Measurements from ENCODE around the gene SCN10A.

SCN10A gene

DNA sequence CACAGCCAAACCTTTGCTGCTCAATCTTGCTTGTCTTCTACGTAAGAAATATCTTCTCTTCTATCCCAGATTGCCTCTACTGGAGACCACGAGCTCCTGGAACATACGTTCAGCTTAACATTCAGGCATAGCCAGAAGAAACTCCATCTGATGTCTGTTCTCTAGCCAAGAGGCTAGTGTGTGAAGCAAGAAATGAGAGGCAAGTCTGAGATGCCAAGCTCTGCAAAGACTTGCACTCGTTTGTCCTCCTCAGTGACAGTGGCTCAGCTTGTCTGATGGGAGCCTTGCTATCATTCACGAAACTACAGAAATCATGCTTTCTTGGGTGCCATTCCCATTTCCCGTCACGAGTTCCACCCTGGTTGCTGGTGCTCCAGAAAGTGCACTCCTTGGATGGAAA, at the start of gene SCN10A:
SCN10A (minus strand) TSS at position 192 of the 400 bp plus-strand sequence. CDS start 22,207 bp downstream, outside the sequence.
- no peak for DNase-seq (ENCODE audit: low read depth)

DNA sequence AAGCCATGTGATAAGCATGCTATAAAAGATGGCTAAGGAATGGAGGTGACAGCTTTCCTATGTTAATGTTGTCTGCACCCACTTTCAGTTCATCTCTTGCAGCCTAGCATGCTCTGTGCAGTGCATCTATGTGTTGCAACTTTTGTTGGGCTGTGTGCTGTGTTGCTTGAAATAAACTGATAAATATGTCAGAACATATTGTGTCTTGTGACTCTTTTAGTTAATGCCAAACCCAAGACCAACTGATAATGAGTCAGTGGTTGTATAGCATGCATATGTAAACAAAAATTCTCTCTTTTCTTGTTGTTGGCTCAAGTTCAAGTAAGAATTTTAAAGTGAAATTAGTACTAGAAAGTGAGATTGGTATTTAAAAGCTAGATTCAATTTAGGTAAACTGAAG, 37.0 kb upstream of the SCN10A start:
- no peak for DNase-seq (ENCODE audit: low read depth)

DNA sequence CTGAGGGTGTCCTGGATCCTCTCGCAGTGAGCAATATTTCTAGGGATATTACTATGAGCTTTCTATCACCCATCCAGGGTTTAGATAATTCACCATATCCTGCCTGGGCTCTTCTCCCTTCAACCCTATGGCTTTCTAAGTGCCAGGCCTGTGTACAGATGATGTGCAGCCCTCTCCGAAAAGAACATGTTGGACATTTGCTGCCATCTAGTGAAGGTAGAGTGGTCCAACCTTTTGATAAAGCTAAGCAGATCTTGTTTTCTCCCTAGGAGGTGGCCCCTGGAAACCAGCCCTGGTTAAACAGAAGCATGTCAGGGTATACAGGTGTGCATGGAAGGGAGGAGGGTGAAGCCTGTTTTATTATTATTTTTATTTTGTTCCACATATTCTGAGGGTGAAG, 27.9 kb upstream of the SCN10A start:
- peak; percentile 76 for DNase-seq (ENCODE audit: low read depth)

DNA sequence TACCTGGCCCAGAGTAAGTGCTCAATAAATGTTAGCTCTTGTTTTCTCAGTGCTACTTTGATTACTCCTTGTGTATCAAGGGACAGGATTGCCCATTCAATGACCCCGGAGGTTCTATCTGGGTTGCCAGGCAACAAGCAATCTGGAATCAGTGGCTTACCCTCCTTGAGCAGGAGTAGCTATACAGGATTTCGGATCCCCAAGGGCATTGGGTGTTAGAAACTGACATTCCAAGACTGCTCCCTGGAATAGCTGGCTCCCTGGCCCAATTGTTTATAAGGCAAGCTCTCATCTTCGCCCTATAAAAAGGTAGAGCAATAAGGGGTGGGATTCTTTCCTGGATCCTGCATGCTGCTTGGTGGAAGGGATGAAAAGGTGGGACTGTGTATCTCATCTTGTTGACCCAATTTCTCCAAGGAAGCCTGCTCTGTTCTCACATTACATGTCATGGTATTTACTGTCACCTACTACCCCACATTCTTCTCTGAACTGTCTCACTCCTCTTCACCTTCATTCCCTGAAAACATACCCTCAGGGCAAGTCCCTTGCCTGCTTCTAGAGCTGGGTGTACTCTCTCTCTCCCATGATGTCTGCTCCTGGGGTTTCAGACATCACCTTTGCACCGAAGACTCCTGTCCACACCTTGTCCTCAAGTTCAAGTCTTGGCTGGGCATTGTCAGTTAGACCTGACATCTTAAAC, 26.4 kb upstream of the SCN10A start:
- DNase-seq (ENCODE audit: low read depth), result no peak

DNA sequence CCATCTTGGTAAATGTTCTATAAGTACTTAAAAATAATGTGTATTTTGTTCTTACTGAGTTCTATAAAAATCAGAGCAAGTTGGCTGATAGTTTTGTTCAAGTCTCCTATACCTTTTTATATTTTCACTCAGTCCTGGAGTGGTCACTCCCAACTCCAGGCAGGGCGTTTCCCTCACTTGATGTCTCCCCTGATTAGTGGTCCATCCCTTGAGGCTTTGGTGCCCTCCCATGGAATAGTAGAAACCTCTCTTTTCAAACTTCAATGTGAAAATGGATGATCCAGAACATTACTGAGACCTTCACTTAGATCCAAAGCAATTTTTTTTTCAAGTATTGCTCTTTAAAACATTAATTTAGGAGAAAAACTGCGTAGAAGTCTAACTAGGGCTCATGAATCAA, 25.0 kb upstream of the SCN10A start:
- peak; percentile 27 for DNase-seq (ENCODE audit: low read depth)

DNA sequence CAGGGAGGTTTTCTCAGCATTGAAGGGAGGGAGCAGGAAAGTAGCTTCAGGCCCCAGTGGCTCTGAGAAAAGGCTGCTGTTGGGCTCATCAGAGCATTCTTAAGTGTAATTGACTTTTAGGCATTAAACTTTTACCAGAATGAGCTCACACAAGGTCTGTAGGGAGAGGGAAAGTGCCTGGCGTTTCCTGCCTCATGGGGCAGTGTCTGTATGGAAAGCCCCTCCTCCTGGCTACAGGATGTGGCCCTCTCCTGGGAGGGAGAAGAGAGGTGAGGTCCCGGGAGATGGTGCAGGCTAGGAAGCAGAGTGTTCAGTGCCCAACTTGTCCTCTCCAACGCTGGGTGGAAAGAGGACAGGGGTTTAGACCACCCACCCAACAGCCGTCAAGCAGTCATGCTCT, 21.3 kb upstream of the SCN10A start:
- DNase-seq (ENCODE audit: low read depth), result peak; percentile 20

DNA sequence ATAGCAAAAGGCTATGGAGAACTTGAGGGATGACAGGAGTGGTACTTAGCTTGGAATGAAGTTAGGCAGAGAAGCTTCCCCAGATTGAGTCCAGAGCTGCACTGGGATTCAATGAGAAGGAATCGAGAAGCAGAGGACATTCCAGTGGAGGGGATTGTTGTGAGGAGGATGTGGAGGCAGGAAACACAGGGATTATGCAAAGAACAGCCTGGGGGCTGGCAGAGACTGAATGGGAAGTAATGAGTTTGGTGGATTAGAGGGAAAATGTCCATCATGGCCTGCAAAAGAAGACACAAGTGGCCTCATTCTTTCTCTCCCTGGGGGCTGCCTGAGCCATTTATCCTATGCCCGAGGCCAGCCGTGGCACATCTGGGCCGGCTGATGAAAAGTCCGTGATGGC, 20.5 kb upstream of the SCN10A start:
- DNase-seq (ENCODE audit: low read depth), result no peak

DNA sequence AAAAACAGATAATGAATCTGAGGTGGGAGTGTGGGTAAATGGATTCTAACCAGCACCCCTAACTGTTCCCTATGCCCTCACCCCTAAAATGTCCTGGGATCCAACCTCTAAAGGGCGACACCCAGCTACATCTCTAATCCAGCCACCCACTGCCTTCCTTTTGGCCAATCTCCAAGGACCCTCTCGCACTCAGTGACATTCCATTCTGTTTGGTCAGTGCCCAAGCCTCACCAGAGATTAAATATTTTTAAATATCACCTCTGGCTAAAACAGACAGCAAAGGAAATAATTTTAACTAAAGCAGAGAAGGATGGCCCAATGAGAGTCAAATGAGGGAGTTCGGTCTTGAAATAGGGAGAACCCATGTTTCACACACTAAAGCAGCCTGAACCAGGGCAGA, 19.9 kb upstream of the SCN10A start:
- peak; percentile 50 for DNase-seq (ENCODE audit: low read depth)

DNA sequence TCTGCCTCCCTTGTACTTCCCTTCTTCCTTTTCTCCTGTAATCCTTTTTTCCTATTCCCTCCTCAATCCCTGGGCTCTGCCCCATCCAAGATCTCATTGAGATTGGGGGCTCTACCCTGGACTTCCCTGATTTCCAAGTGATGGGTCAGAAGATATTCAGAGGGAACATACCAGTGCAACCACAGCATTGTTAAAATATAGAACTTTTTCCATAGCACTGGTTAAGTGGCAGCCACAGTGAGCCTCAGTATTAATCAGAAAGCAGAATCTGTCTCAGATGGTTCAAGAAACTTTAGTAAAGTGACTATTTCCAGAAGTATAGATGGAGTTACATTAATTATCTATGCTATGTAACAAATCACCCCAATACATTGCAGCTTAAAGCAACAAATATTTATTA, 18.7 kb upstream of the SCN10A start:
- DNase-seq (ENCODE audit: low read depth), result peak; percentile 66

DNA sequence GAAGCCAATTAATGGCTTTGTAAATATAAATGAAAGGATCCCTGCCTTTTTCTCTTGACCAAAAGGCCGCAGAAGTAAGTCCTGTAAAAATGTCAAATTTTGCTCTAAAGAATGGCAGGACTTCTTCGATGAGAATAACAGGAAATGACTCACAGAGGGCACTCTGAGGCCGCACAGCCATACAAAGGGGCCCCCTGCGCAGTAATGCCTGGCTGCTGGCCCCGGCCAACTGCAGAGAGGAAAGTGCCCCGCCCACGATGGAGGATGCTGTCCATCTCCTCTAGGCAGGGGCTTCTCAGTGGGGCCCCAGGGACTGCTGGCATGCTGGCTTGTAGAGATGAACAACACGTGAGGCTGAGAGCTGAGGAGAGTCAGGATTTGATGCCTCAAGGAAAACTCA, 18.1 kb upstream of the SCN10A start:
- DNase-seq (ENCODE audit: low read depth), result peak; percentile 91

DNA sequence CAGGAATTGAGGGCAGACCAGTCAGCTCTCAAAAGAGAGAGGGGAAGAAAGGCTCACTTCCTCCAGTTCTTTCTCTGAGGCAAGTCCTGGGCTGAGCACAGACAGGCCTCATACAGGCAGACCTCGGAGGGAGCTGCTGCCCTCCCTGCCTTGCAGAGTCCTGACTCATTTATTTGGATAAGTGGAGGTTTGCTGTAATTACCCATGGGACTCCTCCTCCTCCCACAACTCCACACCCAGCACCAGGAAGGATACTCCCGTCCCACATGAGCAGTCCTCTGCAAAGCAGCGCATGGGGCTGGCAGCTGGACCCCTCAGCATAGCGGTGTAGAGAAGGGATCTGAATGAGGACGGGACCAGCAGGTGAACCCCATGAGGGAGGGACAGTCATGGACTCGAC, 13.4 kb upstream of the SCN10A start:
- peak; percentile 92 for DNase-seq (ENCODE audit: low read depth)

DNA sequence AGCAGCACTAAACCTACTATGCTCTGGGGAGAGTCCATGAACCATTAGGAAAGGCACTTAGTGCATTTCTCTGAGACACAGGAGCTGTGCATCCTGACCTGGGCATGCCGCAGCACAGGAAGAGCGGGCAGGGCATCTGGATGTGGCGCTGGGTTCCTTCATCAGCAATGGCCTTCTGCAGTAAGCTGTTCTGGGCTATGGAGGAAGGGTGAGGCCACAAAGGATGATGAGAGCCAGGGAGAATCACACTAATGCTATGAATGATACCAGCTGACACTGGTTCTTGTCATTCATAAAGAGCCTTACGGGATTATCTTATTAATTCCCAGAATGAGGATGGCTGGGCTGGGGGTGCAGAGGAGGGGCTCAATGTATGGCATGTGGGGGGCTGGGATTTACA, 12.7 kb upstream of the SCN10A start:
- DNase-seq (ENCODE audit: low read depth), result peak; percentile 11

DNA sequence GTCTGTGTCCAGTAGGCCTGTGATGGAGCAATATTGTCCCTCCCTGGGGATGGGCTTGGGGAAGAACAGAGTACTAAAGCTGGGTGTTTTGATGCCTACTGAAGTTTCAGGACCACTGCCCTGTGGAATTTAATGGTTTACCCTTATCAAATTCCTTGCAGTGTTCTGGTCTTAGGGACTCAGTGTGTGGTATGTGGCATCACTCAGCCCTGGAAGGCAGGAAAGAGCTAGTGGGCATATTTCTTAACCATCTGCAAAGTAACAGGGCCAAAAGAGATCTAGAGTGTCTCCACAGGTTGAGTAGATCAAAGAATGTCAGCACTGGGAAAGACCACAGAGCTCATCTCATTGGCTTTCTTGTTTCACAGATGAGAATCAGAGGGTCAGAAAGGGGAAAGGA, 11.8 kb upstream of the SCN10A start:
- DNase-seq (ENCODE audit: low read depth), result no peak

DNA sequence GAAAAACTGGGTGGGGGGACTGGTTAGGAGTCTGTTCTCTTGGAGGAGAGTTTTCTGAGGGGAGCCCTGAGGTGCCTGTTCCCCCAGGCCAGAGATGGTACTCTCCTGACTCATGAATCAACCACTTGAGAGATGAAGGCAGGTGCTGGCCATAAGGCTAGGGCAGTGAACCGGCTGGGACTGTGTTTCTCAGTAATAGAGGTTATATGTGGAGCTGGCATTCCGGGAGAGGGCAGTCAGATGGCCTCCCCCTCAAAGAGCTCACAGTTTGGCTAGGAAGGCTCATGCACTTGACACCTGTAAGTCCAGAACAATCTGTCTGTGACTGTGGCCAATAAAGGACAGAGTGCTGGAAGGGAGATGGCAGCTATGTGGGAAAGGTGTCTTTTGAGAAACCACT, 10.0 kb upstream of the SCN10A start:
- DNase-seq (ENCODE audit: low read depth), result no peak

DNA sequence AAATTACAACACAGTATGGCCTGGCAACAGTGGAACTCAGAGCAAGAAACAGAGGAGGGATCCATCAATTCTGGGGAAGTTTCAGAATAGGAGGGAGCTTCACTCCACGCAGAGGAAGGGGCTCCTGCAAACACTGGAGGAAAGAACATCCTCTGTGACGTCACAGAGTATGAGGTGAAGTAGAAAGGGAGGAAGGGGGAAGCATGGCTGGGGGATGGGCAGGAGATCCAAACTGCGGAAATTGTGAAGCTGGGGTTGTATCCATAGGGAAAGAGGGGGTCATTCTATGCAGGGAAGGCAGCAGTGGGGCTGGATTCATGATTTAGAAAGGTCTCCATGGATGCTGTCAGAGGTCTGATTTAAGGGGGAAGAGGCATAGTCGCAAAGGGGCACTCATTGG, 8.3 kb upstream of the SCN10A start:
- no peak for DNase-seq (ENCODE audit: low read depth)

DNA sequence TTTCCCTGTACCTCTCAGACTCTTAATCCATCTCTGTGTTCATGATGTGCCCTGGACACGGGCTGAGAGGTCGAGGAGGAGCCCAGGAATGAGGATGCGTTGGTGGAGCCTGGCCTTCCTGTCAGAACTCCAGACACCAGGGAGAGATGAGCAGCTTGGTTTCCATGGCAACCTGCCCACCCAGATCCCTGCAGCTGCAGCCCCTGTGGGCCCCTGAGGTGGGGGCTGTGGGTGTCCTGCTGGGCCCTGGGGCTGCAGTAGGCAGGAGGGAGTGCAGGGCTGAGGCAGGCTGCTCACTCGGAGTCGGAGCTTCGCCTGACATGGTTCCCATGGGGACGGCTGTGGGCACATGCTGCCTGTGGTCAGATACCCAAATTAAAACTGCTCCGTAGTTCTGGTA, 7.7 kb upstream of the SCN10A start:
- DNase-seq (ENCODE audit: low read depth), result no peak

DNA sequence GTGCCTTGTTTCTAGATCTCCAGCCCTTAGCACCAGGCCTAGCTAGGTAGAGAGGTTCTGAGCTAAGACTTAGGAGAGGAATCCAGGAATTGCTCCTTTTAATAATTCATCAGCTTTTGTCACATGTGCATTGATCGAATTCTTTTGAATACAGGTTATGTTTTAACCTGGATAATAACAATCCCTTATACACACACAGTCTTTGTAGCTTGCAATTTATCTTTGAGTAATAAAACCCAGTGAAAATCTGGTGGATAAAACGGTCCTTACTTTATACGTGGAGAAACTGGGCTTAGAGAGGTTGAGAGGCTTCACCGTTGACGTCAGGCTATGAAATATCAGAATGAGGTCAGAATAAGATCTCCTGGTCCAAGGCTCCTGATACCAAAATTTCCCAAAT, 7.2 kb upstream of the SCN10A start:
- DNase-seq (ENCODE audit: low read depth), result no peak

DNA sequence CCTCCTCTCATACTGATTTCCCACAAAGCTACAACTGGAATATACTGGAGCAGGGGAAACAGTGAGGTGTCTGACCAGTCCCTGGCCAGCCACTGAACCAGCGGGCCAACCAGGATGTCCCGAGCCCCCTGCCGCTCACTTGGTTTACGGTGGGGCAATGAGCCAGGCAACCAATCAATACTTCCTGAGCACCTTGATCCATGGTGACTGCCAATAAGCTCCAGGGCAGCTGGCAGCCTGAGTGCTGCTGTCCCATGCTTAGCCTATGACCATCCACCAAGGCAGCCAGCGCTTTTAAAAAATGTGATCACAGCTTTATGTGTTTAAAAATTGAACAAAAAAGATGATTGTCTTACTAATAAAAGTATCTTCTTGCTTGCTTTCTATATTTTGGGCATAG, 4.2 kb downstream of the SCN10A start:
- no peak for DNase-seq (ENCODE audit: low read depth)

DNA sequence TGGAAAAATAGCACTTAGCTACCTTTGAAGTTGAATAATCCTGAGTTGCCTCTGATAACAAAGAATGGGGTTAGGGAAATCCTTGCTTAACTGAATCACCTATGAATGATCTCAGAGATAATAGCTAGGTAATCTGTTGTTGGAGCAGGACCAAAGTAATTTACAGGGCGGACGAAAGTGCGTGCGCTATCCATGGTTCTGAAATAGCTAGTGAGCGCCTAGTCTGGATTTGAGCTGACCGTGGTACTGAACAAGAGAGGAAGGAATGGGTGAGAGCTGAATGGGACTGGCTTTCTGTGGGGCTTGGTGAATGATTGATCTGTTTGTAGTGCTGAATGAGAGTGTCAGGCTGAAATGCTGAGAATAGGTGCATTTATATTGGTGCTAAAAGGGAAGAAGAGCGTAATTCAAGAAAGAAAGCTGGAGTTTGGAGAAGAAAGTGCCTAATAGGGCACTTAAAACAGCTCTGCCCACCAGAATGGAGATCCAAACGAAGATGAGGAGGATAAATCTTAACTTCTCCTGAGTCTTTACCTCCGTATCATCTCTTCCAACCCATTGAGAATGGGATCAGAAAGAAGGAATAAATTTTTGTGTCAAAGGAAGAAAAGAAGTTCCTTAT, 10.1 kb downstream of the SCN10A start:
- peak; percentile 80 for DNase-seq (ENCODE audit: low read depth)

DNA sequence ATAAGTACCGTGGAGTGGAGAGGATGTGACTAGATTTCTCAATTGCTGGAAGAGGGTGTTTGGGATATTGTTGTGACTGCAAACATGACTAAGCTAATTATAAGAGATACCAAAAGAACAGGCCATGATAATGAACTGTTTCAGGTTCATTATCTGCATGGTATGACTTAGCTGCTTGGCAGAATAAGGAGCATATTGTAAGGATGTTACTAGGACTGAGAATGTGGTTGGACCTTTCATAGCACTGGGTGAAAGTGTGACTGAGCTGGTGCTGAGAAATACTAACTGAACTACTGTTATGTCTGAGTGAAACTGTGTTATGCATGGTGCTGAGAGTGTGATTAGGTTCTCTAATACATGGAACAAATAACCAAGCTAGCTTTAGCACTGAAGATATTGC, 11.0 kb downstream of the SCN10A start:
- no peak for DNase-seq (ENCODE audit: low read depth)

DNA sequence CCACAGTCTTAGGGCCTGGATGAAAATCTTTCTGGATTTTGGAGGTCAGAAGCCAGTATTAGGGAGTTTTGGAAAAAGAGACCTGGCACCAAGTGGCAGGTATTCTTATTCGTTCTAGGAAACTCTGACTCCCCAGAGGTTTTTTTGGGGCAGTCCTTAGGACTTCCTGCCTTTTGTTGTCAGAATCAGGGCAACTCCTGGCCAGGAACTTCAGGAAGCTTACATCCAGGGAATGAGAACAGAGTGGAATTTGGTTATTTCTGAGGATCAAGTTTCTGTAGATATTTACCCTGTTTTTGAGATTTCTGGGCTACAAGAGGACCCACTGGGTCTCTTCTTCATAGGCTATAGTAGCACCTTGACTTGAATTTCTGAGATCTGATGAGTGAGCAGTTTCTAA, 15.5 kb downstream of the SCN10A start:
- no peak for DNase-seq (ENCODE audit: low read depth)

DNA sequence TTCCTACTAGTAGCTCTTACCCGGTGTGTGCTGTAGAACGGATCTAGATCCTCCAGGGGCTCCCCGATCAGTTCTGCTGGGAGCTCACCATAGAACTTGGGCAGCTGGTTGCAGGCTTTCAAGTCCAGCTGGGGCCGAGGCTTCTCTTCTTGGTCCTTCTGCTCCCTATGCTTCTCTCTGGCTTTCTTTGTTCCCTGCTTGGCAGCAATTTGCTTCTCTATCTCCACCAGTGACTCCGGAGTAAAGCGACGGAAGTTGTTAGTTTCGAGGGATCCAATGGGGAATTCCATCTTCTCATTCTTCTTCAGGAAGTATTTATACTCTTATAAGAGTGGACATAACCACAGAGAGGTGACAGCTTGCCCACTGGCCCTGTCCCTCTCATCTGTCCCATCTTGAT, 22.3 kb downstream of the SCN10A start:
- DNase-seq (ENCODE audit: low read depth), result no peak

DNA sequence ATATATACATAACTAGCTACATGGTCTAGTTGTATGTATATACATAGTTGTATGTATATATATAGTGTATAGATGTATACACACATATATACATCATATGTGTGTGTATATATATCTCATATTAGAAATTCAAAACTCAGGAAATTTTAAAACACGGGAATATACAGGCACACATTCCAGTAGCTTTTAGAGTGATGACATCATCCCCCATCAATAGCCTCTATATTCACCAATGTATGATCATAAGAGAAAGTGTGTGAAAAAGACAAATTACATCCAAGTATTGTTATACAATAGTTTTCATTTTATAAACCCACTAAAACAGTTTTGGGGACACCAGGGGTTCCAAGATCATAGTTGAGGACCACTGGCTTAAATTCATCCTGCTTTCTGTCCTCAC, 23.0 kb downstream of the SCN10A start:
- no peak for DNase-seq (ENCODE audit: low read depth)

DNA sequence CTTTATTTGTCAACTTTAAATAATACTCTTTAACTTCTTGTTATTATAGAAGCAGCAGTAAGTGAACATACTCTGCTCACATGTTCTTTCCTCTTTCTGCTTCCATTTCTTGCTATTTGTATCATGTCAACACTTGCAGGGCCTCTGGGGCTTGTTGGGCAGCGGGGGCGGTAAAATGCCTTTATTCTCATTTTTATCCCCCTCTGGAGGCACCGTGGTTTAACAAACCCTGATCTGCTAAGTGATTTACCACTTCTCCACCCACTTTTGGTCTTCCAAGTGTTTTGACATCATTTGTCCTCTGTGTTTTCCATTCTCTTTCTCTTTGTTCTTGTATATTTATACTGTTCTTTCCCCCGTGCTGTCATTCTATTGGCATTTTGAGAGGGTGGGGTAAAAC, 33.9 kb downstream of the SCN10A start:
- DNase-seq (ENCODE audit: low read depth), result peak; percentile 24

Measured in EH (cell line).